ENCODE data around the gene GK.
"Not testable (repeated sequence)": the region's sequence is repeated elsewhere in the genome, so short reads cannot be mapped to it uniquely, and the experiment has no call there.

Gene GK

DNA sequence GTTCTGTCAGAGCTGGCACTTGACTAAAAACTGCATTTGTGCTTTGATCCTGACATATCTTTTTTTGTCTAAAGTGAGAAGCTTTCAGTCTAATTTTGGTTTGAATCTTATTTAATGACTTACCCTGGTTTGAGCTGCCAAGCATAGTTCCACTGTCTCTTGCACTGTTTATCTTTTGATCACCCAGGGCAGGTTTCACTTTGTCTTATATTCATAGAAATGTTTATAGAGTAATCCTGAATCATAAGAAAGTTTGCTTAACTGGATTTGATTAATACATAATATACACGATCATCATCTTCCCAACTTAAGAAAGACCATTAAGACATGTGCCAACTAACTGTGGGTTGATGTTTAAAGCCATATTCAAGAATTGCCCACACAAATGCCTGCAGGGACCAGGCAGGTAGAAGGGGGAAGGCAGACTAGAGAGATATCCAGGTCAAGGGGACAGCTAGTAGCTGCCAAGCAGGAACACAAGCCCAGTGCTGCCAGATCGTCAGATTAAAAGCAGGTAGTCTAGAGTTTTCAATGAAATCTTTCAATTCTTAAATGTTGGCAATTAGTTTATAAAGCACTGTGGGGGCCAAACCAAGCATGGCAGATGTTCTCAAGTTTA lies 1.9 kb downstream of the GK start:
- DNase-seq = no peak

GRCh38 chrX:30655991-30656390 lies 2.8 kb downstream of the GK start:
- no peak for DNase-seq

DNA sequence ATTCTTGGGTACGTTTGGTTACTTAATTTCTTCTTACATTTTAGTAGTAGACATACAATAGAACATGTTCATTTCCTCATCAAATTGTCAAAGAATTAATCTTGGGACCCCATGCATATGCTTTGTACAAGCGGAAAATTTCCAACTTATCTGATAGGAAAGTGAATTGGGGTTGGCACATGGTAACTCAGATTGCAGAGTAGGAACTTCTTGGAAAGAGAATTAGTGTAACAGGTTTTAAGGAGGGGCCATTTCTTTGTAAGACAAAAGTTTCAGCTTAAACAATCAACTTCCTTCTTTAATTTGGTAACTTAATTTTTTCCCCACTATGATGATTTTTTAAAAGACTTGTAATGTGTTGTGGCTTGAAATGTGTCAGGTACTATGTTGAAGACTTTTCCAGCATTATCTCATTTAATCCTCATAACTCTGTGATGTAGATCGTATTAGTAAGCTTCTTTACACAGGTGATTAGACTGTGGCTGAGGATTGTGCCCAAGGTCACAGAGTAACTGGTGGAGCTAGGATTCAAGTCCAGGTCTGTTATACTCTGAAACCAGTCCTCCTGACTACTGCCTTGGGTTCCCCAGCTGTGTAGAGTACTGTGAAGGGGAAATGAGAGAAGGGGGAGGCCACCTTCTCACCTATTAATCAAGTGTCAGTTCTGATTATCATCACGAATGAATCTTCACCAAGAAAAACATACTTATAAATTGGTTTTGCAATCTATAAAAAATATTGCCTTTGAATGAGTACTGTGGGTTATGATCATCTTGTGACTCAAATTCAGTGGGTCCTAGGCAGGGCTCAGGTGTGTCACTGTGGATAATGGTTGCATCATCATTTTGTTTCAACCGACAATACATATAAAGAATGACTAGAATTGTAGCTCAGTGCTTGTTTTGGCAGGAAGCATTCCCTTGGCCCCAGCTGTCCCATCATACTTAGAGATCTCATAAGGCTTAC lies 4.3 kb downstream of the GK start:
- DNase-seq = peak; percentile 60

DNA sequence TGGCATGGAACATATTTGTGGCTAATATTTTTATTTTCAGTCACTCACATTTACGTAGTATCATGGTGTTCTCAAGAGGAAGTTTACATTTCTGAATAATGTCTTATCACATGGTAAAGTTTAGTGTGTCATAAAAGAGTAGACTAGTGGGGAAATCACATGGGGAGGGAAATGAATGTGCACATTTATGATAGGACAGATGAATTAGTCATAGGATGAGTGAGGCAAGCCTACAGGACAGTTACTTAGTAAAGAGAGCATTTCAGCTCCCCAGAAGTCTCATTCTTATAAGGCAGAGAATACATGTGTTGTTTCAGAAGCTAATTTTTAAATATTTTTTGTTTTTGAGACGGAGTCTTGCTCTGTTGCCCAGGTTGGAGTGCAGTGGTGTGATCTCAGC lies 6.2 kb downstream of the GK start:
- DNase-seq = peak; percentile 84

GRCh38 chrX:30661228-30661627 lies 8.0 kb downstream of the GK start:
- no peak for DNase-seq

DNA sequence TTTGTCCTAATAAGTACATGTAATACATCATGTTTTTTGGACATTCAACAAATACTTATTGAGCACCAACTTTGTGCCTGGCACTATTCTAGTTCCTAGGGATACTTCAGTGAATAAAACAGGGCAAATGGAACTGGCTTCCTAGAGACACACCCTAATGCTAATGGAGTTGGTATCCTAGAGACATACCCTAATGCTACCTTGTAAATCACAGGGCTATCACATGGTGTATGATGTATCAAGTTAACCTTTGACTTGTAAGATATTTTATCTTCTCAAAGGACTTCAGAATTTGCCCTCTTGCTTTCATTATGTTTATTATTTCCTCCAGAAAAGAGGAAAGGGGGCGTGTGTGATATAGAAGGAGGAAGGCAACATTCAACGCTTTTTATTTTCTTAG lies 10.1 kb downstream of the GK start:
- DNase-seq = no peak

DNA sequence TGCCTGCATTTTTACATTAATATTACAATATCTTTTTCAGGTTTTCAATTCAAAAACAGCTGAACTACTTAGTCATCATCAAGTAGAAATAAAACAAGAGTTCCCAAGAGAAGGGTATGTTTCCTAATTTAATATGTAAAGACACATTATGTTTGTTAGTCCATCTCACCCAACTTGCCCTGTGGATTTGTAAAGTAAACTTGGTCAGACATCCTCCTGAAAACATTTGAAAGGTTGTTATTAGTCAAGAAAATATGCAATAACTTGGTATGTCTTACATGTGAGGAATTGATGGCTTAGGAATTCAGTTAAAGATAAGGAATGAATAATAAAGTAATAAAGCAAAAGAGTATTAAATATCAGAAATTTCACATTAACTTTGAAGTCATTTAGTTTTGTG lies 12.2 kb downstream of the GK start:
- DNase-seq = no peak

DNA sequence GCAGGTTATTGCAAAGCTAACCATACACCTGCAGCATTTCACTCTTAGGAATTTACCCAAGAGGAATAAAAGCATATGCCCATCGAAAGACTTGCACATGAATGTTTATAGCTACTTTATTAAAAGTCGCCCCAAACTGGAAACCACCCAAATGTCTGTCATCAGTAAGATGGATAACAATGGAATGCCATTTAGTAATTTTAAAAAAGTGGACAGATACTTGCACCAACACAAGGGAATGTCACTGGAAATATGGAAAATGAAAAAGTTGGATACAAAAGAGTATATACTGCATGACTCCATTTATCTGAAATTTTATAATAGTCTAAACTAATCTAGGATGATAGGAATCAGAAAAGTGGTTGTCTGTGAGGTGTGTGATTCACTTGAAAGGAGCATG lies 12.9 kb downstream of the GK start:
- DNase-seq = no peak

DNA sequence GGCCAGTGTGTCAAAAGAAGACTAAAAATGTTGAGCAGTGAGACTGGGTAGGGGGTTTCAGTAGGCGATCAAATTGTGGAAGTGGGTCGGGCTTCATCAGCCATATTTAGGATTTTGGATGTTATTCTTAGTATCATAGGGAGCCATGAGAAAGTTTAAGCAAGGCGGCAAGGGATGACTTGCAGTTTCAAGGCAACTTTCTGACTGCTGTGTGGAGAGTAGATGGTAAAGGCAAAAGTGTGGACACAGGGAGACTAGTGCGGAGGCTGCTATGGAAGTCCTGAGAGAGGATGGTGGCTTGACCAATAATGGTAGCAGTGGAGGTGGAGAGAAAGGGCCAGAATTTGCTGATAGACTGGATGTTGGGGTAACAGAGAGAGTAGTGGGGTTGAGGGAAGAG lies 15.4 kb downstream of the GK start:
- DNase-seq = no peak

- DNase-seq = not testable (repeated sequence)
These were observed 18.0 kb downstream of the GK start for GRCh38 chrX:30671189-30671588.

DNA sequence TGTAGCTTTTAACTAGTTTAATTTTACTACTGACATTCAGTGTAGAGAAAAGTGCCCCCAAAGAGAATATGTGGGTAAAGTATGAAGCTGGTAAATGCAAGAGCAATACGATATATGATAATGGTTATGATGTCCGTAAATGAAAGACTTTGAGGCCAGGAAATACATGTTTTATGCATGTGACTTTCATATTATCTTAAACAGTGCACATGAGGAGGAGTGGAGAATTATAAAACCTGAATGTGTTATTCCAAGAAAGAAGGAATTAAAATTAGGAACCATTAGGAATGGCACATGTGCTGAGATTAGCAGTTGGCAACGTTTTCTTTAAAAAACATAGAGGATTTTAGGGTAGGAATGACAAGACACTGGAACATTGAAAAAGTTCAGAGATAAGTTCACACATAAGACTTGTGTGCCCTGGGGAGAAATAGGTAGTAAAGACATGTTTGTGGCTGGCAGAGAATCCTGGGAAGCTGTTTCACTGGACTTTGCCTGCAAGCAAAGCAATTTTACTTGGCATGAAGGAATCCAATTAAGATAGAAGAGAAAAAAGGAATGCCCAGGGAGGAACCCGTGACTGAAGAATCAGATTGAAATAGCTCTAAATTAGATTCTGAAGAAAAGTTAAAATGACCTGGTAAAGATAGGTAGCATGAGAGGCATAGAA lies 20.0 kb downstream of the GK start:
- DNase-seq = no peak

DNA sequence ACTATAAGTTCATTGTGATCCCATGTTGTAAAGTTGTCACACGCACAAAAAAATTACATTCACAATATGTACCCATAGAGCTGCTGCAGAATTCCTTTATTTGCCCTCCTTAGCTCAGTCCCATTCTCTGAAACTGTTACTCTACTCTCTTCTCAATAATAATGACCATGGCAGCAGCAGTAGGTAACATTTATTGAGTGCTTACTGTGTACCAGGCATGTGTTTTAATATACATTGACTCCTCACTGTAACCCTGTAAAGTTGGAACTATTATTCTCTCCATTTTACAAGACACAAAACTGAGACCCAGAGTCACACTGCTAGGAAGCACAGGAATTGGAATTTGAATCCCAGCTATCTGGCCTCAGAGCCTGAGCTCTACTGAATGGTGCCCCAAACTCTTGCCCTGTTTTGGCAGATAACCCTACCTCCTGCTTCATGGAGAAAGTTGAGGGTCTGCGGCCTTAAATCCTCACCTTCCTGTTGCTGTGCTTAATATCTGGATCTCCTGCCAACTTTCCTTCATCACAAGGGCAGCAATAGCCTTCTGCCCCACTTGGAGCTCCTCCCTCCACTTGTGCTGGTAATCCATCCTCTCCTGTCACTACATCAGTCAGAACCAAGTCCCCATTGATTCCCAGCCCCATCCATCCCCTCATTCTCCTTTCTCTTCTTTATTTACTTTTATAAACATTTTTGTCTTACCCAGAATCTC lies 20.8 kb downstream of the GK start:
- DNase-seq = no peak

DNA sequence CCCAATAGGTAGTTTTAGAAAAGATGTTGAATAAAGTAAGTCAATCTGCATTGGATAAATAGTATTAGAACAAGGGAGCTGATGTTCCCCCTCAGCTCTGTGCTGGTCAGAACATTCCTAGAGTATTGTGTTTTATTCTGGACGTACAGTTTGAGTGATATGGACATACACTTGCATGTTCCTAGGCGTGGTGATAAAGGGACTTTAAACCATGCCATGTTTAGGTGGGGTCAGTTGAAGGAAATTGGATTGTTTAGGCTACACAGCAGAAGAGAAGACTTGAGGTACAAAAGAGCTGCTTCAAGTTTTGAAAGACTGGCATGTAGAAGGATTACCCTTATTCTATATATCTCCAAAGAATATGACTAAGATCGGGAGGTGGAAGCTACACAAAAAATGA lies 21.6 kb downstream of the GK start:
- DNase-seq = no peak

GRCh38 chrX:30679369-30679768 lies 26.1 kb downstream of the GK start:
- no peak for DNase-seq

DNA sequence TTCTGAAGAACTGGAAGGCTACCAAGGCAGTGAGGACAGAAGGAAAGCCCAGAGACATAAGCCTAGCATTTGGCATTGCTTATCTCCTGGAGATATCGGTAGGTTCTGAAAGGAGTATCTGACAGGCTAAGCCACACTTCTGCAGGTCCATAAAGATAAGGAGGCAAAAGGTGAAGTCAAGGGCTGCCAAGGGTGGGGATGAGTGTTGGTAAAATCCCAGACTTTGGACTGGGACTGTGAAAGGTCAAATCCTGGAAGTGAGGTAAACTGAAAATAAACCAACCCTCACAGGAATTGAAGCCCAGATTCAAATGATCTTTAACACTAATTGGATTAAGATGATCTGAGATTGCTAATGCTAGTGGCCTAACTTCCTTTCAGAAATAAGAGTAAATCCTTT lies 27.4 kb downstream of the GK start:
- no peak for DNase-seq

DNA sequence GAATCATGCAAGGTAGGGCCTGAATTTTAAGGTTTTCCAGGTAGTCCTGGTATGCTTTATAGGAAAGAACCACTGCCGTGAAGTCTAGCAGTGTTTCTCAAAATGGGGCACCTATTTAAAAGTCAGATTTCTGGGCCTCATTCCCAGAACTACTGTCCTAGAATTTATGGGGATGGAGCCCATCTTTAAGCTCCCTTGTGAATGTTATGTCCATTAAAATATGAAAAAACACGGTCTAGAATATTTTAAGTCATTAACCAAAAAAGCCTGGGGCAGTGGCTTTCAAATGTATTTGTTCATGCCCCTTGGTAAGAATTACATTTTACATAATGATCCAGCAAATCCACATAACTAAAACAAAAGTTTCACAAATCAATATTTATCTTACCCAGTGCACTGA lies 35.4 kb downstream of the GK start:
- no peak for DNase-seq

DNA sequence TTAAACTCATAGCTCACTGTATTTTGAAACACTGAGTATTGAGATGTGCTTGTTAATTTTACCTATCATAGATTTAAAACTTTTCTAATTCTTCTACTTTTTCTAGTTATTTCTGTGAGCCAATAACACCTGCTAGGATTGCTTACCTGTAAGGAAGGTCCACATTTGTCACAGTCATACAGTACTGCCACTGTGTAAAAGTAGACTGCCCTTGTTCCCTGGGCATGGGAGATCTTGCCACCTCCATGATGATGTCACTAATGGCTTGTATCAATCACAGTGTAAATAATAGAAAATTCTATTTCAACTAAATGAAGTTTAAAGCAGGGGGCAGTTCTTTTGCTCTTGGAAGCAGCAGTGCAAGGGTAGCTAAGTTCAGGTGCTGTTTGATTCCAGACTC lies 35.9 kb downstream of the GK start:
- DNase-seq = no peak

DNA sequence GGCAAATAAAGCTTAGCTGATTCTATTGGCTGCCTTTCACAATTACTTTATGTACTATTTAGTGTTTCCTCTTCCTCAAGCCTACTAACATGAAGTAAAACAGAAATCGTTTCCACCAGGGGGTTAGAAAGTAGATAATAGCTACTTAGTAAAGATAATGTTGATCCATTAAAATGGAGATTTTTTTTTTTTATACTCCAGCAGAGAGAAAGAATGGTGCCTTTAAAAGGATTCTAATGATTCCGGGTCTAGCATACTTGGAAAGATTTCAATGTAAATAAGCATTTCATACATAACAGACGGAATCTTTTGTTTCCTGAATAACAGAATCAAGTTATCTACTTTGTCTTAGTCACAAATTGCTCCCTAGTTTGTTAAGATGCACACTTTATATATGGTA lies 37.1 kb downstream of the GK start:
- DNase-seq = no peak

DNA sequence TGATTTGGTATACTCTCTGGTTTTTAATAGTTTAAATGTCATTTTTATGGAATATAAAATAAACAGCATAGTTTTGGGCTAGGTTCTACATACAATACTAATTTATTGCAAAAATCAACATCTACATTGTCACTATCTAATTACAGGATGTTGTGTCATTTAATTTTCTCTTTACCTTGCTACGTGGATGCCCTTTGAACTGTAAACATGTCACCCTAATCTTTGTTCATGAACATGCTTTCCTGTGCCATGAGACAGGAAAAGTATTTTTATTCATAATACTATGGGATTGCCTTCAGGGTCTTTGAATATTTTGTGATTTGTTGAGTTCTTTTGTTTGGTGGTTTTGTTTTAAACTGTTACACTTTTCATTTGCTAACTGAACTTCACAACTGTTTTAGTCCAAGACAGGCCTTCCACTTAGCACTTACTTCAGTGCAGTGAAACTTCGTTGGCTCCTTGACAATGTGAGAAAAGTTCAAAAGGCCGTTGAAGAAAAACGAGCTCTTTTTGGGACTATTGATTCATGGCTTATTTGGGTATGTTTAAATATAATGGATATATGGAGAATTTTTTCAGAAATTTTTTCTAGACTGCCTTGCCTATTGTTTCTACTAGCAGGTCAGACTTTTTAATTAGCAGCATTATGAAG lies 40.9 kb downstream of the GK start:
- no peak for DNase-seq

DNA sequence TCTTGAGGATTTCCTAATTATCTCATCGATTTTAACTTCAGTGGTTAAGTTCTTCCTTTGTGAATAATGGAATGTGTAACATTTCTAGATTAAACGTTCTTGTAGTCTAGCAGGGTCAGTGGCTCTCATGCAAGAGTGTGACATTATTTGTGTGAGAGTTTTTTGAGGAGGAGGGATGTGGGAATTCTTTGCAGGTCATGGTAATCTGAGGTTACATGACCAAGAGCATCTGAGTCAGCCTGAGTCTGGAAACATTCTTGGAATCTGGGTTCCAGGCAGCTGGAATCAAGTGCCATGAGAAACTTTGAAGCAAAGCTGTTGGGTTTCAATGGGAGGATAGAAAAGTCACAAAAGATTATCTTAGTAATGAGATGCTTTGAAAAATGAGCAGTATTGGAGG lies 49.5 kb downstream of the GK start:
- no peak for DNase-seq

- DNase-seq = no peak
These were observed 53.1 kb downstream of the GK start for GRCh38 chrX:30706216-30706775.

DNA sequence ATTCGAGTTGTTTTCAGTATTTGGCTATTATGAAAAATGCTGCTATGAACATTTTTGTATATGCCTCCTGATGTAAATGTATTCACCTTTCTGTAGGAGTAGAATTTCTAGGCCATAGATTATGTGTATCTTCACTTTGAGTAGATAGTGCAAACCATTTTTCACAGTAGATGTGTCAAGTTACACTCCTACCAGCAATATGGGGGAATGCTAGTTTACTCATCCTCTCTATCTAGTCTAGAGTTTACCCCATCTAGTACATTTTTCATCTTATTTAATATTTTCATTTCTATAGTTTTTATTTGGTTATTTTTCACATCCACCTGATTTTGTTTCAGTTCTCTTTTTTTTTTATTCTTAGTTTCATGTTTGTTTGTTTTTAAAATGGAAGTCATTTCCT lies 59.0 kb downstream of the GK start:
- peak; percentile 28 for DNase-seq

All from activated CD4-positive, alpha-beta T cell treated with anti-CD3 and anti-CD28 coated beads, Interleukin-10, Interleukin-2, amounts not matched to agents 100 ng/mL and 50 ng/mL, durations not matched to agents 16 hours and 8 hours (primary cell).